Transverse colon (tissue), 4 donors: ENCODE results near the gene MIS18A. TPM values are rescaled to one million over a fixed set of nuclear protein-coding genes. Genes with fewer than 3 reads are reported as not detected.
"Not testable (repeated sequence)": the region's sequence is repeated elsewhere in the genome, so short reads cannot be mapped to it uniquely, and the experiment has no call there.

Experiments
- DNase-seq: peaks from one replicate; pipeline ENCODE4 v3.0.0-alpha.2; 2019
- H3K27ac ChIP-seq, 4 donors: fragments of 200-600 bp; sonication (generic); 2 replicates each; pipeline ENCODE4 v1.5.1; 2016 to 2018; ENCODE audit warnings: inconsistent platforms in 4 of 4
- H3K27me3 ChIP-seq: fragments of 200-600 bp; sonication (generic); 2 replicates; pipeline ENCODE4 v1.5.1; 2017; ENCODE audit warnings: inconsistent platforms
- H3K36me3 ChIP-seq, 4 donors: fragments of 200-600 bp; sonication (generic); 2 replicates each; pipeline ENCODE4 v1.5.1; 2017 to 2019; ENCODE audit warnings: inconsistent platforms in 4 of 4
- H3K4me1 ChIP-seq, 4 donors: fragments of 200-600 bp; sonication (generic); 2 replicates each; pipeline ENCODE4 v1.5.1; 2017 to 2020; ENCODE audit warnings: inconsistent platforms in 4 of 4
- H3K4me3 ChIP-seq, 4 donors: fragments of 200-600 bp; sonication (generic); 1 replicate in 1 of 4; 2 replicates in 3 of 4; pipeline versions ENCODE4 v1.5.1 to v1.6.1; 2017 to 2019; ENCODE audit warnings: inconsistent platforms in 4 of 4
- H3K9me3 ChIP-seq, 2 donors: fragments of 200-600 bp; sonication (generic); 2 replicates each; pipeline ENCODE4 v1.5.1; 2017 to 2019; ENCODE audit warnings: inconsistent platforms in 2 of 2
- EP300 ChIP-seq: sonication (generic); formaldehyde crosslinking; IDR thresholded peaks from one replicate; pipeline ENCODE4 v1.6.1; 2017; ENCODE audit warnings: antibody characterized with exemption, low read depth
- POLR2A ChIP-seq: fragments of 450-650 bp; IDR thresholded peaks from one replicate; pipeline ENCODE4 v1.6.1; 2016; ENCODE audit warnings: antibody characterized with exemption, mild to moderate bottlenecking, moderate library complexity
- POLR2AphosphoS5 ChIP-seq, 3 donors: sonication (generic); formaldehyde crosslinking; IDR thresholded peaks; one replicate each; pipeline ENCODE4 v1.6.1; 2016; ENCODE audit warnings: antibody characterized with exemption in 3 of 3
- WGBS, 2 donors: methylation state at CpG; one replicate each; pipeline ENCODE4 v1.1.5; 2018; ENCODE audit warnings: low coverage in 1 of 2; 5-methylcytosine and 5-hydroxymethylcytosine counted together
- in situ Hi-C, 4 donors: fragments of 200-750 bp; cut with MboI; loops; one replicate each; pipeline versions ENCODE4 v1.15.0 to v1.15.1; 2017; ENCODE audit warnings: low sequenced_read_pairs in 3 of 4, low pct_ligation_motif_present in 1 of 4, low pct_unique_long_range_greater_than_20kb in 1 of 4
- intact Hi-C: fragments of 100-400 bp; cut with DNase I; formaldehyde crosslinking; loops from one replicate; pipeline ENCODE4 v1.15.1; 2023; ENCODE audit warnings: low total_unique reads
- total RNA-seq, 4 donors: library from RNA; depleted of rRNA; stranded (reverse); fragments of >200 nt; gene quantifications; one replicate each; pipeline ENCODE4 v1.1.0, GENCODE V29; 2016
- TF ChIP-seq, protein P1 (sequence below), 5 experiments: fragments of 200-600 bp in 3 of 5; fragments of 450-650 bp in 2 of 5; sonication (generic) in 3 of 5; IDR thresholded peaks; 1 replicate in 2 of 5; 2 replicates in 3 of 5; pipeline ENCODE4 v1.5.1; 2016 to 2017; ENCODE audit warnings: antibody characterized with exemption in 5 of 5, inconsistent platforms in 3 of 5, mild to moderate bottlenecking in 2 of 5, moderate library complexity in 1 of 5

The MIS18A gene
- total RNA-seq, 4 donors from 2014 or later: 3.7 to 4.8 (median 4.1) TPM; not detected in 1

GRCh38 chr21:32312976-32313375 is 34.1 kb upstream of the MIS18A start:
- no peak for TF ChIP-seq POLR2A
- DNase-seq: no peak
- H3K27me3 ChIP-seq: no peaks in the 10 kb centered on the region
- WGBS, 2 donors: 93% methylated on average over 6 of the region's 6 CpGs
- H3K4me1 ChIP-seq: no peaks in the 10 kb centered on the region
- in situ Hi-C loops: no loop called here
- peaks cover 0 to 12% (median 5%) of the 10 kb centered on the region in 4 donors for H3K36me3 ChIP-seq
- intact Hi-C loops: no loop called here
- no peak overlapping the region for H3K4me3 ChIP-seq
- H3K27ac ChIP-seq: no peak overlapping the region
- H3K9me3 ChIP-seq: no peaks in the 10 kb centered on the region

DNA sequence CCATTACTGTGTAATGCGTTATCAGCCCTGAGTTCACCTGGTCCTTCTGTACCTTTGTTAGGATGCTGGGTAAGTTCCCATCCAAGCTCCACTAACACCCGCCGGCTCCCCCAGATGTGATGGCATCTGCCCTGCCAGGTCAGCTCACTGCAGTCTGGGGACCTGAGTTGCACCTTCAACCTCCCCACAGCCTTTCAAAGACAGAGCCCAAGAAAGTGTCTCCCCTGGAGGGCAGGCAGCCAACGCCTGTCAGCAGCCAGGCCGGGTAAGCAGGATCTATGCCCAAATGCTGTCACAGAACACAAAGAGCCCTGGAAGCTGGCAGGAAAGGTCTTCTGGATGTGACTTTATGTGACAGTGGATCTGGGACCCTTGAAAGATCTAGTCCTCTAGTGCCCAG is 33.5 kb upstream of the MIS18A start:
- 90% methylated on average over 5 of the region's 5 CpGs; no CpG with 5 or more reads in 1 of the 2 donors for WGBS, 2 donors
- no peaks in the 10 kb centered on the region for H3K9me3 ChIP-seq
- no peaks in the 10 kb centered on the region for H3K4me1 ChIP-seq
- no peak overlapping the region for H3K4me3 ChIP-seq
- no peaks in the 10 kb centered on the region for H3K27me3 ChIP-seq
- in situ Hi-C loops: no loop called here
- peaks cover 0 to 9% (median 3%) of the 10 kb centered on the region in 4 donors for H3K36me3 ChIP-seq
- no peak for TF ChIP-seq EP300
- TF ChIP-seq, protein P1, sequence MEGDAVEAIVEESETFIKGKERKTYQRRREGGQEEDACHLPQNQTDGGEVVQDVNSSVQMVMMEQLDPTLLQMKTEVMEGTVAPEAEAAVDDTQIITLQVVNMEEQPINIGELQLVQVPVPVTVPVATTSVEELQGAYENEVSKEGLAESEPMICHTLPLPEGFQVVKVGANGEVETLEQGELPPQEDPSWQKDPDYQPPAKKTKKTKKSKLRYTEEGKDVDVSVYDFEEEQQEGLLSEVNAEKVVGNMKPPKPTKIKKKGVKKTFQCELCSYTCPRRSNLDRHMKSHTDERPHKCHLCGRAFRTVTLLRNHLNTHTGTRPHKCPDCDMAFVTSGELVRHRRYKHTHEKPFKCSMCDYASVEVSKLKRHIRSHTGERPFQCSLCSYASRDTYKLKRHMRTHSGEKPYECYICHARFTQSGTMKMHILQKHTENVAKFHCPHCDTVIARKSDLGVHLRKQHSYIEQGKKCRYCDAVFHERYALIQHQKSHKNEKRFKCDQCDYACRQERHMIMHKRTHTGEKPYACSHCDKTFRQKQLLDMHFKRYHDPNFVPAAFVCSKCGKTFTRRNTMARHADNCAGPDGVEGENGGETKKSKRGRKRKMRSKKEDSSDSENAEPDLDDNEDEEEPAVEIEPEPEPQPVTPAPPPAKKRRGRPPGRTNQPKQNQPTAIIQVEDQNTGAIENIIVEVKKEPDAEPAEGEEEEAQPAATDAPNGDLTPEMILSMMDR (IDR thresholded peaks at IDR 0.05): no peak
- no peak for TF ChIP-seq POLR2AphosphoS5 (IDR thresholded peaks at IDR 0.05)
- no peak for TF ChIP-seq POLR2A
- no peak for DNase-seq
- no peak overlapping the region for H3K27ac ChIP-seq
- intact Hi-C loops: no loop called here

DNA sequence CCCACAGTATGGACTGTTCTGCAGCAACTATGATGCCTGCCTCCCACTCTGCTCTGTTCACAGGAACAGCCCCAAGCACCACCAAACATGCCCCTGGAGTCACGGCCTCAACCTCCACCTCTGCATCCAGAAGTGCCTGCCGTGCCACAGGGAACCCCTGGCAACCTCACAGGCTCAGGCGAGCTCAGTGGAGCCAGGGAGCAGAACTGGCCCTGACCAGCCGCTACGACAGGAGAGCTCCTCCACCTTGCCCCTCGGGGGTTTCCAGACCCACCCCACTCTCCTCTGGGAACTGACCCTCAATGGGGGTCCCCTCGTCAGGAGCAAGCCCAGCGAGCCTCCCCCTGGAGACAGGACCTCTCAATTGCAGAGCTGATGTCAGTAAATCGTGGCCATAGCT is 32.8 kb upstream of the MIS18A start:
- 94 to 100% methylated on average over 1 to 8 of the region's 9 CpGs for WGBS, 2 donors
- no peak overlapping the region for H3K27ac ChIP-seq
- DNase-seq: no peak
- no peaks in the 10 kb centered on the region for H3K4me1 ChIP-seq
- in situ Hi-C loops (no loop called here), intact Hi-C loops (no loop called here)
- no peaks in the 10 kb centered on the region for H3K27me3 ChIP-seq
- no peak overlapping the region for H3K4me3 ChIP-seq
- H3K36me3 ChIP-seq: peaks cover 0 to 6% (median 1%) of the 10 kb centered on the region in 4 donors
- TF ChIP-seq POLR2AphosphoS5 (IDR thresholded peaks at IDR 0.05) (no peak), POLR2A (no peak), EP300 (no peak)
- TF ChIP-seq, protein P1 (IDR thresholded peaks at IDR 0.05): no peak
- H3K9me3 ChIP-seq: no peaks in the 10 kb centered on the region

GRCh38 chr21:32310976-32311375 is 32.1 kb upstream of the MIS18A start:
- H3K27ac ChIP-seq, in situ Hi-C loops, H3K9me3 ChIP-seq, H3K4me3 ChIP-seq, intact Hi-C loops, DNase-seq, H3K4me1 ChIP-seq, H3K36me3 ChIP-seq, H3K27me3 ChIP-seq: not testable (repeated sequence)
- 89% methylated on average over 9 of the region's 9 CpGs; no CpG with 5 or more reads in 1 of the 2 donors for WGBS, 2 donors

GRCh38 chr21:32309906-32310460 is 31.1 kb upstream of the MIS18A start:
- no peaks in the 10 kb centered on the region for H3K9me3 ChIP-seq
- no peaks in the 10 kb centered on the region for H3K4me1 ChIP-seq
- no peak overlapping the region for H3K4me3 ChIP-seq
- intact Hi-C loops: no loop called here
- no peak for DNase-seq
- peaks cover 0 to 6% (median 0%) of the 10 kb centered on the region in 4 donors for H3K36me3 ChIP-seq
- in situ Hi-C loops: no loop called here
- H3K27me3 ChIP-seq: no peaks in the 10 kb centered on the region
- WGBS, 2 donors: 89 to 100% methylated on average over 1 to 7 of the region's 7 CpGs
- no peak overlapping the region for H3K27ac ChIP-seq
- TF ChIP-seq POLR2A: no peak
- TF ChIP-seq, protein P1 (IDR thresholded peaks at IDR 0.05): no peak
- TF ChIP-seq POLR2AphosphoS5 (IDR thresholded peaks at IDR 0.05): no peak
- no peak for TF ChIP-seq EP300
